ENCODE measurements around the gene PCDH7.

The PCDH7 gene

GRCh38 chr4:30725562-30725961 is 5.4 kb downstream of the PCDH7 start:
- no peak for DNase-seq (ENCODE audit: low read depth)

- DNase-seq (ENCODE audit: low read depth): no peak
These were observed 6.0 kb downstream of the PCDH7 start for GRCh38 chr4:30726090-30726675.

GRCh38 chr4:30727409-30727808 is 7.2 kb downstream of the PCDH7 start:
- DNase-seq (ENCODE audit: low read depth): no peak

- no peak for DNase-seq (ENCODE audit: low read depth)
These were observed 8.1 kb downstream of the PCDH7 start for GRCh38 chr4:30728311-30728710.

GRCh38 chr4:30743897-30744296 is 23.7 kb downstream of the PCDH7 start:
- no peak for DNase-seq (ENCODE audit: low read depth)

- DNase-seq (ENCODE audit: low read depth): no peak
These were observed 24.2 kb downstream of the PCDH7 start for GRCh38 chr4:30744386-30744785.

- DNase-seq (ENCODE audit: low read depth): no peak
These were observed 24.9 kb downstream of the PCDH7 start for GRCh38 chr4:30744957-30745640.

- DNase-seq (ENCODE audit: low read depth): no peak
These were observed 26.6 kb downstream of the PCDH7 start for GRCh38 chr4:30746735-30747134.

GRCh38 chr4:30753316-30753715 is 33.1 kb downstream of the PCDH7 start:
- no peak for DNase-seq (ENCODE audit: low read depth)

- DNase-seq (ENCODE audit: low read depth): no peak
These were observed 33.9 kb downstream of the PCDH7 start for GRCh38 chr4:30754021-30754420.

- DNase-seq (ENCODE audit: low read depth): no peak
These were observed 35.2 kb downstream of the PCDH7 start for GRCh38 chr4:30755346-30755745.

GRCh38 chr4:30756553-30756952 is 36.4 kb downstream of the PCDH7 start:
- no peak for DNase-seq (ENCODE audit: low read depth)

GRCh38 chr4:30757357-30757756 is 37.2 kb downstream of the PCDH7 start:
- DNase-seq (ENCODE audit: low read depth): no peak

- no peak for DNase-seq (ENCODE audit: low read depth)
These were observed 40.4 kb downstream of the PCDH7 start for GRCh38 chr4:30760551-30760950.

GRCh38 chr4:30763321-30763727 is 43.2 kb downstream of the PCDH7 start:
- no peak for DNase-seq (ENCODE audit: low read depth)

GRCh38 chr4:30765022-30765421 is 44.9 kb downstream of the PCDH7 start:
- DNase-seq (ENCODE audit: low read depth): no peak

- no peak for DNase-seq (ENCODE audit: low read depth)
These were observed 47.1 kb downstream of the PCDH7 start for GRCh38 chr4:30767147-30767845.

- no peak for DNase-seq (ENCODE audit: low read depth)
These were observed 48.1 kb downstream of the PCDH7 start for GRCh38 chr4:30768277-30768676.

GRCh38 chr4:30769093-30769492 is 48.9 kb downstream of the PCDH7 start:
- DNase-seq (ENCODE audit: low read depth): no peak

GRCh38 chr4:30770049-30770549 is 49.9 kb downstream of the PCDH7 start:
- DNase-seq (ENCODE audit: low read depth): peak; percentile 22

GRCh38 chr4:30770812-30771211 is 50.6 kb downstream of the PCDH7 start:
- DNase-seq (ENCODE audit: low read depth): no peak

GRCh38 chr4:30776451-30776850 is 56.3 kb downstream of the PCDH7 start:
- no peak for DNase-seq (ENCODE audit: low read depth)

GRCh38 chr4:30776921-30777415 is 56.8 kb downstream of the PCDH7 start:
- DNase-seq (ENCODE audit: low read depth): no peak
